ENCODE data around the gene TMUB2. TPM values are rescaled to one million over a fixed set of nuclear protein-coding genes. Genes with fewer than 3 reads are reported as not detected.

The TMUB2 gene
- total RNA-seq, 1 experiment from 2014 or later, result 25.1 TPM

DNA sequence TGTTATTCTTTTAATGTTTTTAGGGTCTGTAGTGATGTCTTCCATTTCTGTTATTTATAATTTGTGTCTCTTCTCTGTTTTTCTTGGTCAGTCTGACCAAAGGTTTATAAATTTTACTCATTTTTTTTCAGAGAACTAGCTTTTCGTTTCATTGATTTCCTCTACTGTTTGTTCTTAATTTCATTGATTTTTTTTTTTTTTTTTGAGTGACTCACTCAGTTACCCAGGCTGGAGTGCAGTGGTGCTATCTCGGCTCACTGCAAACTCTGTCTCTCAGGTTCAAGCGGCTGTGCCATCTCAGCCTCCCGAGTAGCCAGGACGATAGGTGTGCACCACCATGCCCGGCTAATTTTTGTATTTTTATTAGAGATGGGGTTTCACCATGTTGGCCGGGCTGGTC, 45.3 kb downstream of the TMUB2 start:
- RAD21 ChIA-PET (ENCODE audit: low non-redundant PET in 1 of 2, low total read pairs in 2 of 2, uncharacterized antibody in 2 of 2, unreplicated experiment in 2 of 2), result no interaction called here
- intact Hi-C loops (cut with micrococcal nuclease), result no loop called here
- POLR2A ChIA-PET, result no interaction called here

More for the DNA sequence above, 45.3 kb downstream of the TMUB2 start:
- no peaks in the 10 kb centered on the region for H3K9me3 ChIP-seq (ENCODE audit: control insufficient read depth in 1 of 2, insufficient read depth in 1 of 2, low read depth in 1 of 2, low read length in 2 of 2)
- ATAC-seq, result no peak
- no TSS peak for BruUV-seq (replicated peaks)
- CTCF ChIA-PET, result no interaction called here
- H3K27me3 ChIP-seq (ENCODE audit: insufficient read depth, low read length), result no peaks in the 10 kb centered on the region
- peaks cover 19 to 30% of the 10 kb centered on the region in 2 experiments for H3K4me1 ChIP-seq (ENCODE audit: control insufficient read depth in 1 of 2, insufficient read depth in 2 of 2, low read length in 2 of 2)
- H3K27ac ChIP-seq (ENCODE audit: low read depth, low read length), result no peak overlapping the region
- TF ChIP-seq RAD21 (IDR thresholded peaks at IDR 0.05; ENCODE audit: low read depth) (no peak), EZH2phosphoT487 (IDR thresholded peaks at IDR 0.05; ENCODE audit: borderline replicate concordance) (no peak), EGR1 (IDR thresholded peaks at IDR 0.05; ENCODE audit: low read depth) (no peak), YY1 (IDR thresholded peaks at IDR 0.05; ENCODE audit: extremely low read depth, insufficient replicate concordance, low read depth, low read length) (no peak), ZBTB33 (IDR thresholded peaks at IDR 0.05; ENCODE audit: extremely low read depth, insufficient replicate concordance, low read length) (no peak)
- TF ChIP-seq, protein P1, sequence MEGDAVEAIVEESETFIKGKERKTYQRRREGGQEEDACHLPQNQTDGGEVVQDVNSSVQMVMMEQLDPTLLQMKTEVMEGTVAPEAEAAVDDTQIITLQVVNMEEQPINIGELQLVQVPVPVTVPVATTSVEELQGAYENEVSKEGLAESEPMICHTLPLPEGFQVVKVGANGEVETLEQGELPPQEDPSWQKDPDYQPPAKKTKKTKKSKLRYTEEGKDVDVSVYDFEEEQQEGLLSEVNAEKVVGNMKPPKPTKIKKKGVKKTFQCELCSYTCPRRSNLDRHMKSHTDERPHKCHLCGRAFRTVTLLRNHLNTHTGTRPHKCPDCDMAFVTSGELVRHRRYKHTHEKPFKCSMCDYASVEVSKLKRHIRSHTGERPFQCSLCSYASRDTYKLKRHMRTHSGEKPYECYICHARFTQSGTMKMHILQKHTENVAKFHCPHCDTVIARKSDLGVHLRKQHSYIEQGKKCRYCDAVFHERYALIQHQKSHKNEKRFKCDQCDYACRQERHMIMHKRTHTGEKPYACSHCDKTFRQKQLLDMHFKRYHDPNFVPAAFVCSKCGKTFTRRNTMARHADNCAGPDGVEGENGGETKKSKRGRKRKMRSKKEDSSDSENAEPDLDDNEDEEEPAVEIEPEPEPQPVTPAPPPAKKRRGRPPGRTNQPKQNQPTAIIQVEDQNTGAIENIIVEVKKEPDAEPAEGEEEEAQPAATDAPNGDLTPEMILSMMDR (IDR thresholded peaks at IDR 0.05 in 2 of 3, conservative IDR thresholded peaks at IDR 0.05 in 1 of 3; ENCODE audit: borderline replicate concordance in 1 of 3, insufficient read depth in 1 of 3, low read depth in 2 of 3, low read length in 2 of 3), result no peak
- TF ChIP-seq, protein P2, sequence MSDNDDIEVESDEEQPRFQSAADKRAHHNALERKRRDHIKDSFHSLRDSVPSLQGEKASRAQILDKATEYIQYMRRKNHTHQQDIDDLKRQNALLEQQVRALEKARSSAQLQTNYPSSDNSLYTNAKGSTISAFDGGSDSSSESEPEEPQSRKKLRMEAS (IDR thresholded peaks at IDR 0.05), result no peak
- no peak overlapping the region for H3K4me3 ChIP-seq (replicated peaks in 1 of 2; ENCODE audit: low read depth in 1 of 2, low read length in 2 of 2)
- H3K4me2 ChIP-seq (ENCODE audit: low read length), result no peak overlapping the region
- no peak overlapping the region for H3K9ac ChIP-seq (ENCODE audit: low read length)
- H2AFZ ChIP-seq (ENCODE audit: low read depth, low read length, poor library complexity, severe bottlenecking), result no peak overlapping the region
- no peaks in the 10 kb centered on the region for H4K20me1 ChIP-seq (ENCODE audit: insufficient read depth)
- DNase-seq (ENCODE audit: low read depth, low spot score), result no peak
- H3K79me2 ChIP-seq (ENCODE audit: insufficient read depth, low read length), result no peaks in the 10 kb centered on the region
- H3K36me3 ChIP-seq (ENCODE audit: control insufficient read depth in 1 of 2, insufficient read depth in 2 of 2, low read length in 2 of 2), result no peaks in the 10 kb centered on the region
- no peaks in the 10 kb centered on the region for H3K9me2 ChIP-seq (ENCODE audit: insufficient read depth)
